HepG2 (cell line): ENCODE data around the gene SRSF11. TPM values are rescaled to one million over a fixed set of nuclear protein-coding genes. Genes with fewer than 3 reads are reported as not detected.

Experiments used
- HNRNPUL1 ChIP-seq: fragments of 200-400 bp; formaldehyde crosslinking; IDR thresholded peaks from 2 replicates; pipeline ENCODE4 v1.6.1; 2017; ENCODE audit warnings: low read depth, mild to moderate bottlenecking, low read length, moderate library complexity
- JARID2 ChIP-seq: sonication (generic); formaldehyde crosslinking; IDR thresholded peaks from 2 replicates; pipeline ENCODE4 v1.8.1; 2023; ENCODE audit warnings: missing genetic modification reagents, inconsistent platforms; ENCODE audit not compliant: insufficient replicate concordance
- PRDM10 ChIP-seq: sonication (generic); formaldehyde crosslinking; IDR thresholded peaks from 2 replicates; pipeline ENCODE4 v1.4.0; 2020; ENCODE audit warnings: low read depth, missing genetic modification reagents
- SAP130 ChIP-seq: IDR thresholded peaks from 2 replicates; pipeline ENCODE4 v1.6.1; 2016; ENCODE audit warnings: low read depth
- SMAD1 ChIP-seq: sonication (generic); formaldehyde crosslinking; IDR thresholded peaks from 2 replicates; pipeline ENCODE4 v1.4.0; 2020; ENCODE audit warnings: missing genetic modification reagents, low read depth, mild to moderate bottlenecking, borderline replicate concordance
- SP140L ChIP-seq: sonication (generic); formaldehyde crosslinking; IDR thresholded peaks from 2 replicates; pipeline ENCODE4 v1.4.0; 2020; ENCODE audit warnings: missing genetic modification reagents, borderline replicate concordance
- TRIM22 ChIP-seq: fragments of 450-650 bp; IDR thresholded peaks from 2 replicates; pipeline ENCODE4 v1.6.1; 2017
- ZNF629 ChIP-seq: sonication (generic); formaldehyde crosslinking; conservative IDR thresholded peaks from 2 replicates; pipeline ENCODE4 v1.5.0; 2020; ENCODE audit warnings: missing genetic modification reagents
- polyA plus RNA-seq, 8 experiments: library from polyadenylated mRNA; depleted of rRNA in 3 of 8; stranded (reverse) in 7 of 8; unstranded in 1 of 8; fragments of >200 nt; fragmentation: Illumina TruSeq in 4 of 8; extraction: Trizol in 4 of 8; gene quantifications; 2 replicates each; pipeline versions ENCODE4 v1.2.1 to v1.2.3, GENCODE V29; 2011 to 2016; ENCODE audit warnings: low read depth in 4 of 8, missing spikeins in 1 of 8, mixed read lengths in 1 of 8; ENCODE audit not compliant: insufficient read depth in 1 of 8
- total RNA-seq, 5 experiments: library from RNA; depleted of rRNA; stranded (reverse); fragments of >200 nt; fragmentation: Illumina TruSeq; extraction: Trizol; gene quantifications; 2 replicates each; pipeline ENCODE4 v1.2.3, GENCODE V29; 2016; ENCODE audit warnings: low read depth in 1 of 5
- TF ChIP-seq, protein P1 (sequence below): sonication (generic); formaldehyde crosslinking; IDR thresholded peaks from 2 replicates; pipeline ENCODE4 v1.4.0; 2020; ENCODE audit warnings: mild to moderate bottlenecking, missing genetic modification reagents
- TF ChIP-seq, protein P2 (sequence below): sonication (generic); formaldehyde crosslinking; IDR thresholded peaks from 2 replicates; pipeline ENCODE4 v1.9.0; 2022; ENCODE audit warnings: missing genetic modification reagents, mild to moderate bottlenecking, borderline replicate concordance
- TF ChIP-seq, protein P3 (sequence below): sonication (generic); formaldehyde crosslinking; IDR thresholded peaks from 2 replicates; pipeline ENCODE4 v1.4.0; 2020; ENCODE audit warnings: mild to moderate bottlenecking, missing genetic modification reagents

SRSF11 gene
- total and polyA plus RNA-seq, 2 of the 13 experiments (the other 11 are each of a cell fraction or from before 2014, with no cell fraction given) = 118 to 381 TPM

GRCh38 chr1:70205434-70206118, 15.6 kb upstream of the SRSF11 start, which contains the start of gene LRRC40 (continued):
- TF ChIP-seq, protein P1, sequence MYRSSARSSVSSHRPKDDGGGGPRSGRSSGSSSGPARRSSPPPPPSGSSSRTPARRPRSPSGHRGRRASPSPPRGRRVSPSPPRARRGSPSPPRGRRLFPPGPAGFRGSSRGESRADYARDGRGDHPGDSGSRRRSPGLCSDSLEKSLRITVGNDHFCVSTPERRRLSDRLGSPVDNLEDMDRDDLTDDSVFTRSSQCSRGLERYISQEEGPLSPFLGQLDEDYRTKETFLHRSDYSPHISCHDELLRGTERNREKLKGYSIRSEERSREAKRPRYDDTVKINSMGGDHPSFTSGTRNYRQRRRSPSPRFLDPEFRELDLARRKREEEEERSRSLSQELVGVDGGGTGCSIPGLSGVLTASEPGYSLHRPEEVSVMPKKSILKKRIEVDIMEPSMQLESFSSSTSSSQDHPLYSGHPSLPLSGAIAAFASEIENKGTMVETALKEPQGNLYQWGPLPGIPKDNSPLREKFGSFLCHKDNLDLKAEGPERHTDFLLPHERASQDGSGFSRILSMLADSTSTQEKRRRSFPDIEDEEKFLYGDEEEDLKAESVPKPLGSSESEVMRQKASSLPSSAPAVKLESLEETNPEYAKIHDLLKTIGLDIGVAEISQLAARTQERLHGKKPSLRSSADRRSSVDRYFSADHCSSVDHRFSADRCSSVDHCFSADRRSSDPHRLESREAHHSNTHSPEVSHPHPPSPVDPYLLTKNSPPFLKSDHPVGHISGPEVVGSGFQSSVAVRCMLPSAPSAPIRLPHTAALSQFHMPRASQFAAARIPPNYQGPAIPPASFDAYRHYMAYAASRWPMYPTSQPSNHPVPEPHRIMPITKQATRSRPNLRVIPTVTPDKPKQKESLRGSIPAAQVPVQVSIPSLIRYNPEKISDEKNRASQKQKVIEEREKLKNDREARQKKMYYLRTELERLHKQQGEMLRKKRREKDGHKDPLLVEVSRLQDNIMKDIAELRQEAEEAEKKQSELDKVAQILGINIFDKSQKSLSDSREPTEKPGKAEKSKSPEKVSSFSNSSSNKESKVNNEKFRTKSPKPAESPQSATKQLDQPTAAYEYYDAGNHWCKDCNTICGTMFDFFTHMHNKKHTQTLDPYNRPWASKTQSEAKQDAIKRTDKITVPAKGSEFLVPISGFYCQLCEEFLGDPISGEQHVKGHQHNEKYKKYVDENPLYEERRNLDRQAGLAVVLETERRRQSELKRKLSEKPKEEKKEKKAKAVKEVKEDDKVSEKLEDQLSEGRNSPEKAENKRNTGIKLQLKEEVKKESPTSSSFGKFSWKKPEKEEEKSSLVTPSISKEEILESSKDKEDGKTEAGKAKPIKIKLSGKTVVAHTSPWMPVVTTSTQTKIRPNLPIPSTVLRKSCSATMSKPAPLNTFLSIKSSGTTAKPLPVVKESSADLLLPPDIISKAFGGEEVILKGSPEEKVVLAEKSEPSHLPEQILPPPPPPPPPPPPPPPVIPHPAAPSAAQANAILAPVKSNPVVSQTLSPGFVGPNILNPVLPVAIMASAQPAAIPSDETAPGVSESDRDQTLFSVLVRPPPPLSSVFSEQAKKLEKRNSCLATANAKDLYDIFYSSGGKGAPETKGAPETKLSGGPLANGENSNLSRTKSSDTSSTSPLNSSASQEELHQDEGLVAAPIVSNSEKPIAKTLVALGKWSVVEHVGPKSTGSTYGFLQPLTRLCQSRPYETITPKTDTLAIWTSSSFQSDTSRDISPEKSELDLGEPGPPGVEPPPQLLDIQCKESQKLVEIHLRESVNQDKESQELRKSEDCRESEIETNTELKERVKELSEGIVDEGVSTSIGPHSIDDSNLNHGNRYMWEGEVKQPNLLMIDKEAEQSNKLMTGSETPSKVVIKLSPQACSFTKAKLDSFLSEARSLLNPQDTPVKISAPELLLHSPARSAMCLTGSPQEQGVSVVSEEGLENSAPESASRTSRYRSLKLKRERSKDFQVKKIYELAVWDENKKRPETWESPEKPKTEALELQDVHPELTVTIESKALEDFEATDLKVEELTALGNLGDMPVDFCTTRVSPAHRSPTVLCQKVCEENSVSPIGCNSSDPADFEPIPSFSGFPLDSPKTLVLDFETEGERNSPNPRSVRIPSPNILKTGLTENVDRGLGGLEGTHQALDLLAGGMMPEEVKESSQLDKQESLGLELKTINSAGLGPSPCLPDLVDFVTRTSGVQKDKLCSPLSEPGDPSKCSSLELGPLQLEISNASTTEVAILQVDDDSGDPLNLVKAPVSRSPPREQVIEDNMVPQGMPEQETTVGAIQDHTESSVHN (CRISPR knock-in tag) = no peak
- TF ChIP-seq SAP130 (CRISPR knock-in tag) = peak; percentile 98
- TF ChIP-seq JARID2 = no peak
- TF ChIP-seq, protein P2, sequence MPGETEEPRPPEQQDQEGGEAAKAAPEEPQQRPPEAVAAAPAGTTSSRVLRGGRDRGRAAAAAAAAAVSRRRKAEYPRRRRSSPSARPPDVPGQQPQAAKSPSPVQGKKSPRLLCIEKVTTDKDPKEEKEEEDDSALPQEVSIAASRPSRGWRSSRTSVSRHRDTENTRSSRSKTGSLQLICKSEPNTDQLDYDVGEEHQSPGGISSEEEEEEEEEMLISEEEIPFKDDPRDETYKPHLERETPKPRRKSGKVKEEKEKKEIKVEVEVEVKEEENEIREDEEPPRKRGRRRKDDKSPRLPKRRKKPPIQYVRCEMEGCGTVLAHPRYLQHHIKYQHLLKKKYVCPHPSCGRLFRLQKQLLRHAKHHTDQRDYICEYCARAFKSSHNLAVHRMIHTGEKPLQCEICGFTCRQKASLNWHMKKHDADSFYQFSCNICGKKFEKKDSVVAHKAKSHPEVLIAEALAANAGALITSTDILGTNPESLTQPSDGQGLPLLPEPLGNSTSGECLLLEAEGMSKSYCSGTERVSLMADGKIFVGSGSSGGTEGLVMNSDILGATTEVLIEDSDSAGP = peak; percentile 93; the same call in 1 of the 2 replicates
- TF ChIP-seq PRDM10 (CRISPR knock-in tag) = peak; percentile 63; the same call in 1 of the 2 replicates
- TF ChIP-seq, protein P3, sequence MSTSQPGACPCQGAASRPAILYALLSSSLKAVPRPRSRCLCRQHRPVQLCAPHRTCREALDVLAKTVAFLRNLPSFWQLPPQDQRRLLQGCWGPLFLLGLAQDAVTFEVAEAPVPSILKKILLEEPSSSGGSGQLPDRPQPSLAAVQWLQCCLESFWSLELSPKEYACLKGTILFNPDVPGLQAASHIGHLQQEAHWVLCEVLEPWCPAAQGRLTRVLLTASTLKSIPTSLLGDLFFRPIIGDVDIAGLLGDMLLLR = no peak
- no peak; the same call in 1 of the 2 replicates for TF ChIP-seq ZNF629 (CRISPR knock-in tag)
- no peak for TF ChIP-seq TRIM22
- TF ChIP-seq HNRNPUL1 = no peak
- TF ChIP-seq SP140L (CRISPR knock-in tag) = no peak
- peak; percentile 98 for TF ChIP-seq SMAD1
